SK-N-SH (cell line): ENCODE measurements around the gene CLIP3.

Source experiments
- EP300 ChIP-seq, 2 experiments: IDR thresholded peaks; 2 replicates each; pipeline versions ENCODE4 v1.4.0 to v1.6.1; 2012; ENCODE audit warnings: borderline replicate concordance in 1 of 2, low read depth in 1 of 2, low read length in 1 of 2
- EZH2phosphoT487 ChIP-seq: fragments of 200-600 bp; sonication (generic); IDR thresholded peaks from 2 replicates; pipeline ENCODE4 v1.6.1; 2017; ENCODE audit warnings: low read depth, mixed run types, mild to moderate bottlenecking, antibody characterized with exemption, moderate library complexity, borderline replicate concordance
- MXI1 ChIP-seq: IDR thresholded peaks from 2 replicates; pipeline ENCODE4 v1.6.1; 2012; ENCODE audit warnings: mild to moderate bottlenecking, low read depth, low read length, improper control_type of control experiment
- POLR2AphosphoS5 ChIP-seq: IDR thresholded peaks from 2 replicates; pipeline ENCODE4 v1.6.1; 2012; ENCODE audit warnings: low read depth, low read length
- RAD21 ChIP-seq: IDR thresholded peaks from 2 replicates; pipeline ENCODE4 v1.6.1; 2012; ENCODE audit warnings: mild to moderate bottlenecking, low read length
- RFX5 ChIP-seq: IDR thresholded peaks from 2 replicates; pipeline ENCODE4 v1.6.1; 2012; ENCODE audit warnings: mild to moderate bottlenecking, improper control_type of control experiment, low read length
- TAF1 ChIP-seq: IDR thresholded peaks from 2 replicates; pipeline ENCODE4 v1.6.1; 2012; ENCODE audit warnings: low read depth, mild to moderate bottlenecking, low read length, moderate library complexity, borderline replicate concordance
- TCF12 ChIP-seq: IDR thresholded peaks from 2 replicates; pipeline ENCODE4 v1.4.0; 2012
- YY1 ChIP-seq: IDR thresholded peaks from 2 replicates; pipeline ENCODE4 v1.4.0; 2012; ENCODE audit warnings: low read depth, mild to moderate bottlenecking
- ZBTB33 ChIP-seq: IDR thresholded peaks from 2 replicates; pipeline ENCODE4 v1.4.0; 2012; ENCODE audit warnings: low read depth, borderline replicate concordance
- TF ChIP-seq, protein P1 (sequence below): fragments of 200-600 bp; sonication (generic); IDR thresholded peaks from 2 replicates; pipeline ENCODE4 v1.6.1; 2017; ENCODE audit warnings: antibody characterized with exemption, mild to moderate bottlenecking, moderate library complexity
- TF ChIP-seq, protein P2 (sequence below): fragments of 150-350 bp; IDR thresholded peaks from 2 replicates; pipeline ENCODE4 v1.6.1; 2017; ENCODE audit warnings: antibody characterized with exemption, low read length, low read depth, borderline replicate concordance
- TF ChIP-seq, protein P3 (sequence below): IDR thresholded peaks from 2 replicates; pipeline ENCODE4 v1.6.1; 2012; ENCODE audit warnings: mild to moderate bottlenecking, low read depth, low read length, moderate library complexity
- TF ChIP-seq, protein P4 (sequence below): IDR thresholded peaks from 2 replicates; pipeline ENCODE4 v1.4.0; 2012; ENCODE audit warnings: low read depth

- no peak for TF ChIP-seq MXI1
- no peak for TF ChIP-seq TCF12
- no peak for TF ChIP-seq EZH2phosphoT487
- no peak for TF ChIP-seq RFX5
- TF ChIP-seq POLR2AphosphoS5 = no peak
- TF ChIP-seq, protein P1, sequence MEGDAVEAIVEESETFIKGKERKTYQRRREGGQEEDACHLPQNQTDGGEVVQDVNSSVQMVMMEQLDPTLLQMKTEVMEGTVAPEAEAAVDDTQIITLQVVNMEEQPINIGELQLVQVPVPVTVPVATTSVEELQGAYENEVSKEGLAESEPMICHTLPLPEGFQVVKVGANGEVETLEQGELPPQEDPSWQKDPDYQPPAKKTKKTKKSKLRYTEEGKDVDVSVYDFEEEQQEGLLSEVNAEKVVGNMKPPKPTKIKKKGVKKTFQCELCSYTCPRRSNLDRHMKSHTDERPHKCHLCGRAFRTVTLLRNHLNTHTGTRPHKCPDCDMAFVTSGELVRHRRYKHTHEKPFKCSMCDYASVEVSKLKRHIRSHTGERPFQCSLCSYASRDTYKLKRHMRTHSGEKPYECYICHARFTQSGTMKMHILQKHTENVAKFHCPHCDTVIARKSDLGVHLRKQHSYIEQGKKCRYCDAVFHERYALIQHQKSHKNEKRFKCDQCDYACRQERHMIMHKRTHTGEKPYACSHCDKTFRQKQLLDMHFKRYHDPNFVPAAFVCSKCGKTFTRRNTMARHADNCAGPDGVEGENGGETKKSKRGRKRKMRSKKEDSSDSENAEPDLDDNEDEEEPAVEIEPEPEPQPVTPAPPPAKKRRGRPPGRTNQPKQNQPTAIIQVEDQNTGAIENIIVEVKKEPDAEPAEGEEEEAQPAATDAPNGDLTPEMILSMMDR = no peak
- TF ChIP-seq, protein P2, sequence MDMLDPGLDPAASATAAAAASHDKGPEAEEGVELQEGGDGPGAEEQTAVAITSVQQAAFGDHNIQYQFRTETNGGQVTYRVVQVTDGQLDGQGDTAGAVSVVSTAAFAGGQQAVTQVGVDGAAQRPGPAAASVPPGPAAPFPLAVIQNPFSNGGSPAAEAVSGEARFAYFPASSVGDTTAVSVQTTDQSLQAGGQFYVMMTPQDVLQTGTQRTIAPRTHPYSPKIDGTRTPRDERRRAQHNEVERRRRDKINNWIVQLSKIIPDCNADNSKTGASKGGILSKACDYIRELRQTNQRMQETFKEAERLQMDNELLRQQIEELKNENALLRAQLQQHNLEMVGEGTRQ = no peak
- no peak for TF ChIP-seq YY1
- TF ChIP-seq EP300 (IDR thresholded peaks at IDR 0.05; ENCODE audit: borderline replicate concordance in 1 of 2, low read depth in 1 of 2, low read length in 1 of 2) = no peak
- no peak for TF ChIP-seq TAF1
- no peak for TF ChIP-seq RAD21
- TF ChIP-seq, protein P3, sequence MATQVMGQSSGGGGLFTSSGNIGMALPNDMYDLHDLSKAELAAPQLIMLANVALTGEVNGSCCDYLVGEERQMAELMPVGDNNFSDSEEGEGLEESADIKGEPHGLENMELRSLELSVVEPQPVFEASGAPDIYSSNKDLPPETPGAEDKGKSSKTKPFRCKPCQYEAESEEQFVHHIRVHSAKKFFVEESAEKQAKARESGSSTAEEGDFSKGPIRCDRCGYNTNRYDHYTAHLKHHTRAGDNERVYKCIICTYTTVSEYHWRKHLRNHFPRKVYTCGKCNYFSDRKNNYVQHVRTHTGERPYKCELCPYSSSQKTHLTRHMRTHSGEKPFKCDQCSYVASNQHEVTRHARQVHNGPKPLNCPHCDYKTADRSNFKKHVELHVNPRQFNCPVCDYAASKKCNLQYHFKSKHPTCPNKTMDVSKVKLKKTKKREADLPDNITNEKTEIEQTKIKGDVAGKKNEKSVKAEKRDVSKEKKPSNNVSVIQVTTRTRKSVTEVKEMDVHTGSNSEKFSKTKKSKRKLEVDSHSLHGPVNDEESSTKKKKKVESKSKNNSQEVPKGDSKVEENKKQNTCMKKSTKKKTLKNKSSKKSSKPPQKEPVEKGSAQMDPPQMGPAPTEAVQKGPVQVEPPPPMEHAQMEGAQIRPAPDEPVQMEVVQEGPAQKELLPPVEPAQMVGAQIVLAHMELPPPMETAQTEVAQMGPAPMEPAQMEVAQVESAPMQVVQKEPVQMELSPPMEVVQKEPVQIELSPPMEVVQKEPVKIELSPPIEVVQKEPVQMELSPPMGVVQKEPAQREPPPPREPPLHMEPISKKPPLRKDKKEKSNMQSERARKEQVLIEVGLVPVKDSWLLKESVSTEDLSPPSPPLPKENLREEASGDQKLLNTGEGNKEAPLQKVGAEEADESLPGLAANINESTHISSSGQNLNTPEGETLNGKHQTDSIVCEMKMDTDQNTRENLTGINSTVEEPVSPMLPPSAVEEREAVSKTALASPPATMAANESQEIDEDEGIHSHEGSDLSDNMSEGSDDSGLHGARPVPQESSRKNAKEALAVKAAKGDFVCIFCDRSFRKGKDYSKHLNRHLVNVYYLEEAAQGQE = no peak
- TF ChIP-seq, protein P4, sequence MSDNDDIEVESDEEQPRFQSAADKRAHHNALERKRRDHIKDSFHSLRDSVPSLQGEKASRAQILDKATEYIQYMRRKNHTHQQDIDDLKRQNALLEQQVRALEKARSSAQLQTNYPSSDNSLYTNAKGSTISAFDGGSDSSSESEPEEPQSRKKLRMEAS = no peak
- TF ChIP-seq ZBTB33 = no peak
Observed at GRCh38 chr19:36059180-36059910, 26.7 kb upstream of the CLIP3 start.
